HepG2 (cell line): Measurements from ENCODE around the gene UBE3B. TPM values are rescaled to one million over a fixed set of nuclear protein-coding genes. Genes with fewer than 3 reads are reported as not detected.

Experiments used
- CHD2 ChIP-seq: IDR thresholded peaks from 2 replicates; pipeline ENCODE4 v1.6.1; 2011; ENCODE audit warnings: low read depth, low read length, improper control_type of control experiment
- DMAP1 ChIP-seq: IDR thresholded peaks from 2 replicates; pipeline ENCODE4 v1.6.1; 2016
- E2F5 ChIP-seq: sonication (generic); formaldehyde crosslinking; conservative IDR thresholded peaks from 2 replicates; pipeline ENCODE4 v1.4.0; 2020; ENCODE audit warnings: missing genetic modification reagents
- ETV6 ChIP-seq: sonication (generic); formaldehyde crosslinking; conservative IDR thresholded peaks from 2 replicates; pipeline ENCODE4 v1.4.0; 2020; ENCODE audit warnings: missing genetic modification reagents
- KDM3A ChIP-seq: IDR thresholded peaks from 2 replicates; pipeline ENCODE4 v1.6.1; 2018; ENCODE audit warnings: low read depth, missing compliant biosample characterization
- MATR3 ChIP-seq: sonication (generic); formaldehyde crosslinking; IDR thresholded peaks from 2 replicates; pipeline ENCODE4 v1.4.0; 2020; ENCODE audit warnings: missing genetic modification reagents
- NFKBIZ ChIP-seq: IDR thresholded peaks from 2 replicates; pipeline ENCODE4 v1.6.1; 2018; ENCODE audit warnings: missing genetic modification reagents, missing compliant biosample characterization
- PRDM10 ChIP-seq: sonication (generic); formaldehyde crosslinking; IDR thresholded peaks from 2 replicates; pipeline ENCODE4 v1.4.0; 2020; ENCODE audit warnings: low read depth, missing genetic modification reagents
- SMAD3 ChIP-seq: sonication (generic); formaldehyde crosslinking; IDR thresholded peaks from 2 replicates; pipeline ENCODE4 v1.4.0; 2020; ENCODE audit warnings: missing genetic modification reagents
- THAP9 ChIP-seq: sonication (generic); formaldehyde crosslinking; IDR thresholded peaks from 2 replicates; pipeline ENCODE4; 2020; ENCODE audit warnings: missing genetic modification reagents, mild to moderate bottlenecking, borderline replicate concordance
- ZBTB33 ChIP-seq: sonication (generic); formaldehyde crosslinking; IDR thresholded peaks from 2 replicates; pipeline ENCODE4 v1.4.0; 2020; ENCODE audit warnings: missing genetic modification reagents
- ZFP90 ChIP-seq: sonication (generic); formaldehyde crosslinking; IDR thresholded peaks from 2 replicates; pipeline ENCODE4 v1.8.0; 2022; ENCODE audit warnings: missing genetic modification reagents, mild to moderate bottlenecking, inconsistent platforms, borderline replicate concordance
- ZNF180 ChIP-seq: sonication (generic); formaldehyde crosslinking; IDR thresholded peaks from 2 replicates; pipeline ENCODE4 v1.4.0; 2020; ENCODE audit warnings: low read depth, missing genetic modification reagents, borderline replicate concordance
- ZNF512 ChIP-seq: sonication (generic); formaldehyde crosslinking; IDR thresholded peaks from 2 replicates; pipeline ENCODE4 v1.4.0; 2020; ENCODE audit warnings: mild to moderate bottlenecking, missing genetic modification reagents
- polyA plus RNA-seq, 8 experiments: library from polyadenylated mRNA; depleted of rRNA in 3 of 8; stranded (reverse) in 7 of 8; unstranded in 1 of 8; fragments of >200 nt; fragmentation: Illumina TruSeq in 4 of 8; extraction: Trizol in 4 of 8; gene quantifications; 2 replicates each; pipeline versions ENCODE4 v1.2.1 to v1.2.3, GENCODE V29; 2011 to 2016; ENCODE audit warnings: low read depth in 4 of 8, missing spikeins in 1 of 8, mixed read lengths in 1 of 8; ENCODE audit not compliant: insufficient read depth in 1 of 8
- total RNA-seq, 5 experiments: library from RNA; depleted of rRNA; stranded (reverse); fragments of >200 nt; fragmentation: Illumina TruSeq; extraction: Trizol; gene quantifications; 2 replicates each; pipeline ENCODE4 v1.2.3, GENCODE V29; 2016; ENCODE audit warnings: low read depth in 1 of 5
- TF ChIP-seq, protein P1 (sequence below): conservative IDR thresholded peaks from 2 replicates; pipeline ENCODE4 v1.6.1; 2018; ENCODE audit warnings: missing genetic modification reagents

UBE3B gene
- total and polyA plus RNA-seq, 2 of the 13 experiments (the other 11 are each of a cell fraction or from before 2014, with no cell fraction given), result 22.7 to 25.3 TPM

DNA sequence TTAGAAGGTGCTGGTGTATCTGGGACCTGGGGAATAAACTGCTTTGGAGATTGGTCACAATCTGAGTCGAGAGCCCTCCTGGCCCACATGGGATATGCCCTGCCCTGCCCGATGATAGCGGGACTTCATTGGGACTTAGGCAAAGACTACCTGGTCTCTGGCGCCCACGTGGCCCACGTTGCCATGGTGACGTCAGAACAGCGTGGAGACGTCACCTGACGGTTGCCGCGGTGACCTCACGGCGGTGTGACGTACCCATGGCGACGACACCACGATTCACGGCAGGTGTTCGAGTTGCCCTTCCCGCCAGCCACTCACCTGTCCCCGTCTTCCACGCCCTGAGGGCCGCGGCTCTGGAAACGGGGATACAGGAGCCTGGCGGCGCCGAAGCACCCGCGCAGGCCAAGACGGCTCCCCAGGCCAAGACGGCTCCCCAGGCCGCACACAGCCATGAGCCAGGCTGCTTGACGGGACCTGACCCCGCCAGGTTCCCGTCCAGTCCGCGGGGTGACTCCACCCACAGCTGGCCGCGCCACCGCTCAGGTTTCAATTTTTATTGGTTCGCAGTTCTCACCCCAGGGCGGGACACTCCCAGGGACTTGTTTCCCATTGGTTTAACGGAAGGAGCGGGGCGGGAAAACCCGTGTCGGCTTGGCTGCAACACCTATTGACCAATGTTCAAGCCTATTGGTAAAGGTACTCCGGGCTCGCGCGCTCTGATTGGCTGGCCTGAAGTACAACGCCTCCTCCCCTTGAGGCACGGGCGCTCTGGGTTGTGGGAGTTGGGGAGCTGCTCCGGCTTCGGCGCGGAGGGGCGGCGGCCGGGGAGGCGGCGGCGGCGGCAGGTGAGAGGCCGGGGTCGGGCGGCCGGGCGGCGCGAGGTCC, 95.8 kb downstream of the UBE3B start, which contains the start of the genes MMAB and MVK (continued):
- TF ChIP-seq ZBTB33 (CRISPR knock-in tag) (peak; percentile 69; the same call in 1 of the 2 replicates), NFKBIZ (CRISPR knock-in tag) (no peak), ZFP90 (CRISPR knock-in tag) (peak; percentile 79), ETV6 (CRISPR knock-in tag) (peak; percentile 43; the same call in 1 of the 2 replicates), DMAP1 (CRISPR knock-in tag) (peak; percentile 96), ZNF180 (CRISPR knock-in tag) (no peak), E2F5 (CRISPR knock-in tag) (peak; percentile 73; the same call in 1 of the 2 replicates), KDM3A (CRISPR knock-in tag) (peak; percentile 96), MATR3 (CRISPR knock-in tag) (no peak), SMAD3 (CRISPR knock-in tag) (peak; percentile 86; the same call in 1 of the 2 replicates), PRDM10 (no peak; the same call in 1 of the 2 replicates), ZNF512 (no peak; the same call in 1 of the 2 replicates), CHD2 (peak; percentile 43; the same call in 1 of the 2 replicates), THAP9 (CRISPR knock-in tag) (peak; percentile 91; the same call in 1 of the 2 replicates)
- TF ChIP-seq, protein P1, sequence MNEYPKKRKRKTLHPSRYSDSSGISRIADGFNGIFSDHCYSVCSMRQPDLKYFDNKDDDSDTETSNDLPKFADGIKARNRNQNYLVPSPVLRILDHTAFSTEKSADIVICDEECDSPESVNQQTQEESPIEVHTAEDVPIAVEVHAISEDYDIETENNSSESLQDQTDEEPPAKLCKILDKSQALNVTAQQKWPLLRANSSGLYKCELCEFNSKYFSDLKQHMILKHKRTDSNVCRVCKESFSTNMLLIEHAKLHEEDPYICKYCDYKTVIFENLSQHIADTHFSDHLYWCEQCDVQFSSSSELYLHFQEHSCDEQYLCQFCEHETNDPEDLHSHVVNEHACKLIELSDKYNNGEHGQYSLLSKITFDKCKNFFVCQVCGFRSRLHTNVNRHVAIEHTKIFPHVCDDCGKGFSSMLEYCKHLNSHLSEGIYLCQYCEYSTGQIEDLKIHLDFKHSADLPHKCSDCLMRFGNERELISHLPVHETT, result peak; percentile 82; the same call in 1 of the 2 replicates
